Transverse colon (tissue), 4 donors: ENCODE results near the gene PPP1R37. TPM values are rescaled to one million over a fixed set of nuclear protein-coding genes. Genes with fewer than 3 reads are reported as not detected.

Experiments
- DNase-seq: peaks from one replicate; pipeline ENCODE4 v3.0.0-alpha.2; 2019
- H3K27ac ChIP-seq, 4 donors: fragments of 200-600 bp; sonication (generic); 2 replicates each; pipeline ENCODE4 v1.5.1; 2016 to 2018; ENCODE audit warnings: inconsistent platforms in 4 of 4
- H3K27me3 ChIP-seq: fragments of 200-600 bp; sonication (generic); 2 replicates; pipeline ENCODE4 v1.5.1; 2017; ENCODE audit warnings: inconsistent platforms
- H3K36me3 ChIP-seq, 4 donors: fragments of 200-600 bp; sonication (generic); 2 replicates each; pipeline ENCODE4 v1.5.1; 2017 to 2019; ENCODE audit warnings: inconsistent platforms in 4 of 4
- H3K4me1 ChIP-seq, 4 donors: fragments of 200-600 bp; sonication (generic); 2 replicates each; pipeline ENCODE4 v1.5.1; 2017 to 2020; ENCODE audit warnings: inconsistent platforms in 4 of 4
- H3K4me3 ChIP-seq, 4 donors: fragments of 200-600 bp; sonication (generic); 1 replicate in 1 of 4; 2 replicates in 3 of 4; pipeline versions ENCODE4 v1.5.1 to v1.6.1; 2017 to 2019; ENCODE audit warnings: inconsistent platforms in 4 of 4
- H3K9me3 ChIP-seq, 2 donors: fragments of 200-600 bp; sonication (generic); 2 replicates each; pipeline ENCODE4 v1.5.1; 2017 to 2019; ENCODE audit warnings: inconsistent platforms in 2 of 2
- EP300 ChIP-seq: sonication (generic); formaldehyde crosslinking; IDR thresholded peaks from one replicate; pipeline ENCODE4 v1.6.1; 2017; ENCODE audit warnings: antibody characterized with exemption, low read depth
- POLR2A ChIP-seq: fragments of 450-650 bp; IDR thresholded peaks from one replicate; pipeline ENCODE4 v1.6.1; 2016; ENCODE audit warnings: antibody characterized with exemption, mild to moderate bottlenecking, moderate library complexity
- POLR2AphosphoS5 ChIP-seq, 3 donors: sonication (generic); formaldehyde crosslinking; IDR thresholded peaks; one replicate each; pipeline ENCODE4 v1.6.1; 2016; ENCODE audit warnings: antibody characterized with exemption in 3 of 3
- WGBS, 2 donors: methylation state at CpG; one replicate each; pipeline ENCODE4 v1.1.5; 2018; ENCODE audit warnings: low coverage in 1 of 2; 5-methylcytosine and 5-hydroxymethylcytosine counted together
- in situ Hi-C, 4 donors: fragments of 200-750 bp; cut with MboI; loops; one replicate each; pipeline versions ENCODE4 v1.15.0 to v1.15.1; 2017; ENCODE audit warnings: low sequenced_read_pairs in 3 of 4, low pct_ligation_motif_present in 1 of 4, low pct_unique_long_range_greater_than_20kb in 1 of 4
- intact Hi-C: fragments of 100-400 bp; cut with DNase I; formaldehyde crosslinking; loops from one replicate; pipeline ENCODE4 v1.15.1; 2023; ENCODE audit warnings: low total_unique reads
- total RNA-seq, 4 donors: library from RNA; depleted of rRNA; stranded (reverse); fragments of >200 nt; gene quantifications; one replicate each; pipeline ENCODE4 v1.1.0, GENCODE V29; 2016
- TF ChIP-seq, protein P1 (sequence below), 5 experiments: fragments of 200-600 bp in 3 of 5; fragments of 450-650 bp in 2 of 5; sonication (generic) in 3 of 5; IDR thresholded peaks; 1 replicate in 2 of 5; 2 replicates in 3 of 5; pipeline ENCODE4 v1.5.1; 2016 to 2017; ENCODE audit warnings: antibody characterized with exemption in 5 of 5, inconsistent platforms in 3 of 5, mild to moderate bottlenecking in 2 of 5, moderate library complexity in 1 of 5

The PPP1R37 gene
- total RNA-seq, 4 donors from 2014 or later: 31.1 to 92.5 (median 45.2) TPM

DNA sequence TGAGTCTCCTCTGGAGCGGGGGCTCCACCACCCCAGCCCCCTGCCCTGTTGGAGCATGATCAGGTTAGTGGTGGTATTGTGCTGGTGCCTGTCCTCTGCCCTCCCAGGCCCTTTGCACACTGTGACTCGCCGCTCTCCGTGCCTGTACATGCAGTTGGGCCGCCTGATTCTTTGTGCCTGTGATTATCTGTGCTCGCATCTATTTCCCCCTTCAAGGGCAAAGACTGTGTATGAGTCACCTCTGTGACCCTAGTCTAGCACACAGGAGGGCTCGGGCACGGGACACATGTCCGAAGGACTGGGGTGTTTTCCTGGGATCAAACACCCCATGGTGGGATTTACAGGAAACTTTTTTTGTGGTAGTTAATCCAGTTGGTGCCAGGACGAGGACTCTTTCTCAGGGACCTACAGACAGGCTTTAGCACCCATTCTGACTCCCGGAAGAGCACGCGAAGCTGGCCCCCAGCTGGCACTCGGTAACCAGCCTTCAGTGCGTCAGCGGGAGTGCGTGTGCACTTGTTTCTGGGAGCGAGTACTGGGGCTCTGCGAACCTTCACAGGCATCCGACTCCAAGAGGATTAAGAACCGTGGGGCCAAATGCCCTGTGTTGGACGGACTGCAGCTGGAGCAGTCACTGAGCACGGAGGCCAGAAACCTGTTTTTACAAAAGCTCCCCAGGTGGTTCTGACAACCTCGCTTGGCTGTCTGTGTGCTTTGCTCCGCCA lies 6.7 kb downstream of the PPP1R37 start:
- in situ Hi-C loops: no loop called here

DNA sequence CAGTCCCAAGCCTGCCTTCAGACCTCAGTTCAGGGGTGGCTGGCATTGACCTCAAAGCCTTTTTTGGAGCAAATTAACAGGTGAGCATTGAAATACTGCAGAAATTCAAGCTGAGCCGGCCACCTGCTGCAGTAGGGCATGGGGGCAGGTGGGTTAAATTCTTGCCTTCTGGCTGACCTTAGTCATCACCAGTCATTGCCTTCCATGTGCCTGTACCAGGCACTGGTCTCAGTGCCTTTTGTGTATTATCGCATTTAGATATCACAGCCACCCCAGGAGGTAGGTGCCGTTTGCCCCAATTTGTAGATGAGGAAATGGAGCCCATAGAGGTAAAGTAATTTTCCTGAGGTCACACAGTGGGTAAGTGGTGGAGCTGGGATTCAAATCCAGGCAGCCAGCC lies 7.2 kb downstream of the PPP1R37 start:
- intact Hi-C loops (loop anchor here (10.0 kb wide), 1 partner anchor 245 kb away; the partner anchor contains the start of gene KLC3), in situ Hi-C loops (no loop called here)
- Histone ChIP-seq H3K27ac (peak overlapping the region in 1 of 4 donors; percentile 46), H3K36me3 (no peaks in the 10 kb centered on the region), H3K27me3 (no peaks in the 10 kb centered on the region), H3K4me3 (no peak overlapping the region), H3K4me1 (peaks cover 12 to 79% (median 39%) of the 10 kb centered on the region in 4 donors), H3K9me3 (no peaks in the 10 kb centered on the region)
- 92% methylated on average over 2 of the region's 3 CpGs; no CpG with 5 or more reads in 1 of the 2 donors for WGBS, 2 donors
- DNase-seq: no peak
- TF ChIP-seq EP300: no peak
- TF ChIP-seq POLR2AphosphoS5 (IDR thresholded peaks at IDR 0.05): no peak
- TF ChIP-seq, protein P1, sequence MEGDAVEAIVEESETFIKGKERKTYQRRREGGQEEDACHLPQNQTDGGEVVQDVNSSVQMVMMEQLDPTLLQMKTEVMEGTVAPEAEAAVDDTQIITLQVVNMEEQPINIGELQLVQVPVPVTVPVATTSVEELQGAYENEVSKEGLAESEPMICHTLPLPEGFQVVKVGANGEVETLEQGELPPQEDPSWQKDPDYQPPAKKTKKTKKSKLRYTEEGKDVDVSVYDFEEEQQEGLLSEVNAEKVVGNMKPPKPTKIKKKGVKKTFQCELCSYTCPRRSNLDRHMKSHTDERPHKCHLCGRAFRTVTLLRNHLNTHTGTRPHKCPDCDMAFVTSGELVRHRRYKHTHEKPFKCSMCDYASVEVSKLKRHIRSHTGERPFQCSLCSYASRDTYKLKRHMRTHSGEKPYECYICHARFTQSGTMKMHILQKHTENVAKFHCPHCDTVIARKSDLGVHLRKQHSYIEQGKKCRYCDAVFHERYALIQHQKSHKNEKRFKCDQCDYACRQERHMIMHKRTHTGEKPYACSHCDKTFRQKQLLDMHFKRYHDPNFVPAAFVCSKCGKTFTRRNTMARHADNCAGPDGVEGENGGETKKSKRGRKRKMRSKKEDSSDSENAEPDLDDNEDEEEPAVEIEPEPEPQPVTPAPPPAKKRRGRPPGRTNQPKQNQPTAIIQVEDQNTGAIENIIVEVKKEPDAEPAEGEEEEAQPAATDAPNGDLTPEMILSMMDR (IDR thresholded peaks at IDR 0.05): no peak
- no peak for TF ChIP-seq POLR2A

More for the DNA sequence above, 6.7 kb downstream of the PPP1R37 start:
- no peak for DNase-seq
- Histone ChIP-seq H3K27me3 (no peaks in the 10 kb centered on the region), H3K4me3 (no peak overlapping the region), H3K9me3 (no peaks in the 10 kb centered on the region), H3K36me3 (no peaks in the 10 kb centered on the region), H3K27ac (no peak overlapping the region), H3K4me1 (peaks cover 17 to 84% (median 41%) of the 10 kb centered on the region in 4 donors)
- TF ChIP-seq POLR2AphosphoS5 (IDR thresholded peaks at IDR 0.05): no peak
- TF ChIP-seq EP300: no peak
- no peak for TF ChIP-seq POLR2A
- TF ChIP-seq, protein P1 (IDR thresholded peaks at IDR 0.05): no peak
- 87 to 95% methylated on average over 4 to 24 of the region's 25 CpGs for WGBS, 2 donors
- intact Hi-C loops: loop anchor here (10.0 kb wide), 1 partner anchor 245 kb away; the partner anchor contains the start of gene KLC3

DNA sequence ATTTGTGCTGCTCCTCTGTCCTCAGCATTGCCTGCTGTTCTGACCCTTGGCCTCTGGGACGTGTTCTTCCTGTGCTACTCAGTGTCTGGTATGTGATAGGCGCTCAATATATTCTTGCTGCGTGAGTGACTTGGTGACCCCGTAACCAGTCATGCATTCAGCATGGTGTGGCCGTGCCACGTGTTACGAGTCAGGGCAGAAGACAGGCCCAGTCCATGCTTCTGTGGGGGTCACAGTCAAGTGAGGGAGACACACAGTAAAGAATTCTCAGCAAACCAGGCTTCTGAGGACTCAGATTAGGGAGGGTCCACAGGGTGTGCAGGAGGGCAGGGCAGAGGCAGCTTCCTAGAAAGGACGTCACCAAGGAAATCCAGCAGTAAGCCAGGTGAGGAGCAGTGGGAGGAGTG lies 7.9 kb downstream of the PPP1R37 start:
- intact Hi-C loops (loop anchor here (10.0 kb wide), 1 partner anchor 244 kb away; the partner anchor contains the start of gene KLC3), in situ Hi-C loops (no loop called here)
- Histone ChIP-seq H3K27ac (peak overlapping the region in 2 of 4 donors; percentile 36 to 46), H3K9me3 (no peaks in the 10 kb centered on the region), H3K4me3 (no peak overlapping the region), H3K36me3 (no peaks in the 10 kb centered on the region), H3K27me3 (no peaks in the 10 kb centered on the region), H3K4me1 (peaks cover 11 to 72% (median 37%) of the 10 kb centered on the region in 4 donors)
- TF ChIP-seq POLR2AphosphoS5 (IDR thresholded peaks at IDR 0.05) (no peak), POLR2A (no peak), EP300 (no peak)
- TF ChIP-seq, protein P1 (IDR thresholded peaks at IDR 0.05): no peak
- WGBS, 2 donors: 87% methylated on average over 8 of the region's 8 CpGs; no CpG with 5 or more reads in 1 of the 2 donors
- no peak for DNase-seq

DNA sequence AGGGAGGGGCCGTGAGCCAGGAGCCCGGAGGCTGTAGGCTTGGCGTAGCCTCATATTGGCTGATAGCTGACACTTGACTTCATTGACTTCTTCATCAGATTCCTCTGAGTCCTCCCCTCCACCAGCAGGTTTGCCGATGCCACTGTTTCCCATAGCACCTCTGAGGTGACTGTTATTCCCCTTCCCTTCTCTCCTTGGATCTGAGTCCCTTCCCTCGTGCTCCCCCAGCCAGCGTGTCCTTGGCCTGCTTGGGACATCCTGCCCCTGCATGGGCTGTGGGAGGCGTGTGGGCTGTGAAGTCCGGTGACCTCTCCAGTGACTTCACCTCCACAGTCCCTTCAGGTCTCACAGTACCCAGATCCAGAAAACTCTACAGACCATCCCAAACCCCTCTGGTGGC lies 8.8 kb downstream of the PPP1R37 start:
- DNase-seq: no peak
- in situ Hi-C loops (no loop called here), intact Hi-C loops (loop anchor here (10.0 kb wide), 1 partner anchor 243 kb away; the partner anchor contains the start of gene KLC3)
- no peaks in the 10 kb centered on the region for H3K9me3 ChIP-seq
- H3K36me3 ChIP-seq: no peaks in the 10 kb centered on the region
- no peaks in the 10 kb centered on the region for H3K27me3 ChIP-seq
- H3K4me3 ChIP-seq: no peak overlapping the region
- no peak for TF ChIP-seq POLR2A
- no peak for TF ChIP-seq EP300
- TF ChIP-seq, protein P1 (IDR thresholded peaks at IDR 0.05): no peak
- no peak for TF ChIP-seq POLR2AphosphoS5 (IDR thresholded peaks at IDR 0.05)
- H3K27ac ChIP-seq: no peak overlapping the region
- H3K4me1 ChIP-seq: peaks cover 11 to 63% (median 36%) of the 10 kb centered on the region in 4 donors
- WGBS, 2 donors: 60 to 88% methylated on average over 1 to 8 of the region's 8 CpGs
